Heart left ventricle (tissue), 16 donors: ENCODE data around the gene C5AR2. TPM values are rescaled to one million over a fixed set of nuclear protein-coding genes. Genes with fewer than 3 reads are reported as not detected.

Experiments
- ATAC-seq, 4 donors: fragments of 200-7000 bp; cut with Tn5 transposase; one replicate each; pipeline ENCODE4 v1.9.1; 2020 to 2022; ENCODE audit warnings: moderate library complexity in 4 of 4, mild to moderate bottlenecking in 3 of 4, moderate number of reproducible peaks in 1 of 4
- DNase-seq, 5 donors: peaks; one replicate each; pipeline ENCODE4 v3.0.0-alpha.2; 2020
- H3K27ac ChIP-seq, 12 donors: fragments of 200-600 bp; sonication (generic) in 4 of 12; one replicate each; pipeline versions ENCODE4 v1.5.0 to v1.8.0; 2016 to 2022; ENCODE audit warnings: mild to moderate bottlenecking in 2 of 12
- H3K27me3 ChIP-seq, 9 donors: fragments of 200-600 bp; sonication (generic) in 2 of 9; one replicate each; pipeline versions ENCODE4 v1.5.1 to v1.8.0; 2016 to 2022; ENCODE audit warnings: mild to moderate bottlenecking in 3 of 9
- H3K36me3 ChIP-seq, 9 donors: fragments of 200-600 bp; sonication (generic) in 2 of 9; one replicate each; pipeline versions ENCODE4 v1.5.0 to v1.8.0; 2018 to 2022; ENCODE audit warnings: mild to moderate bottlenecking in 2 of 9
- H3K4me1 ChIP-seq, 12 donors: fragments of 200-600 bp; sonication (generic) in 4 of 12; one replicate each; pipeline versions ENCODE4 v1.5.0 to v1.8.0; 2016 to 2022; ENCODE audit warnings: mild to moderate bottlenecking in 3 of 12
- H3K4me3 ChIP-seq, 12 donors: fragments of 200-600 bp; sonication (generic) in 4 of 12; one replicate each; pipeline versions ENCODE4 v1.5.0 to v1.8.0; 2017 to 2022; ENCODE audit warnings: mild to moderate bottlenecking in 9 of 12, moderate library complexity in 4 of 12
- H3K9me3 ChIP-seq, 12 donors: fragments of 200-600 bp; sonication (generic) in 4 of 12; one replicate each; pipeline versions ENCODE4 v1.5.0 to v1.8.0; 2016 to 2022; ENCODE audit warnings: mild to moderate bottlenecking in 1 of 12
- CTCF ChIP-seq, 12 donors: fragments of 200-600 bp; sonication (generic) in 4 of 12; IDR thresholded peaks; one replicate each; pipeline versions ENCODE4 v1.5.0 to v1.8.0; 2018 to 2022; ENCODE audit warnings: antibody characterized with exemption in 12 of 12, mild to moderate bottlenecking in 5 of 12
- POLR2A ChIP-seq, 2 donors: fragments of 450-650 bp; IDR thresholded peaks; one replicate each; pipeline ENCODE4 v1.6.1; 2017; ENCODE audit warnings: antibody characterized with exemption in 2 of 2, mild to moderate bottlenecking in 2 of 2, moderate library complexity in 2 of 2
- WGBS, 4 donors: extraction: QIAGEN DNeasy Blood & Tissue Kit in 2 of 4; methylation state at CpG; one replicate each; pipeline versions ENCODE4 v1.1.5 to v1.1.7; 2013 to 2018; 5-methylcytosine and 5-hydroxymethylcytosine counted together
- intact Hi-C, 10 donors: fragments of 100-400 bp; cut with DNase I; formaldehyde crosslinking; loops; one replicate each; pipeline versions ENCODE4 v1.11.1 to v1.14.2; 2022
- polyA plus RNA-seq, 2 donors: library from polyadenylated mRNA; stranded (reverse); fragments of 200-250 nt; gene quantifications; one replicate each; pipeline ENCODE4 v1.2.3, GENCODE V29; 2013
- total RNA-seq, 9 donors: library from RNA; depleted of rRNA in 2 of 9; stranded (reverse); fragments of >200 nt in 2 of 9; fragmentation: NEBNext Ultra II Directional in 3 of 9; extraction: Animal tissue kit (Norgen Biotek cat#: 25700) in 3 of 9; gene quantifications; one replicate each; pipeline versions ENCODE4 v1.1.0 to v1.2.4, GENCODE V29; 2016 to 2023
- donor health status: ischemic (EF 13 %, LVEDD 7.1; RV severe dilation, severe dysfunction).
- donor health status: healthy with polysubstance abuse.
- donor health status: DM: no; HTN: yes; CAD: no.
- donor health status: DM: no; HTN: no; CAD: no.
- donor health status: ischemic (EF 25% LVEDD 6.9; RV normal size, moderate dysfunction).
- donor health status: ischemic (EF 25% LVEDD 5.7; RV mildly dilated, moderate dysfunction).
- donor health status: healthy.
- donor health status: DM: yes; HTN: yes; CAD: no.
- donor health status: ischemic (EF 35%, LVEDD 5.7; RV mildly dilated, moderate dysfunction).
- donor health status: nonischemic (EF 11% LVEDD 7.7; RV severe dilation, severe dysfunction).
- donor health status: DM: yes; HTN: yes; CAD: no.
- donor health status: PGD.
- donor health status: ischemic (EF 29% LVEDD 5.4; RV normal size, mild dysfunction).
- donor health status: nonischemic (EF 23%, LVEDD 6.1; RV moderate dilation, normal function).

The C5AR2 gene
- total and polyA plus RNA-seq, 11 donors, result 0.12 to 3.3 (median 0.55) TPM

GRCh38 chr19:47312366-47313006, 19.5 kb upstream of the C5AR2 start:
- H3K36me3 ChIP-seq, result peaks cover 0 to 12% (median 0%) of the 10 kb centered on the region in 9 donors
- peak overlapping the region in 1 of 12 donors; percentile 64 for H3K4me3 ChIP-seq
- peaks cover 0 to 54% (median 0%) of the 10 kb centered on the region in 12 donors for H3K4me1 ChIP-seq
- TF ChIP-seq CTCF (IDR thresholded peaks at IDR 0.05) (no peak), POLR2A (IDR thresholded peaks at IDR 0.05) (no peak)
- peak overlapping the region in 1 of 12 donors; percentile 92 for H3K27ac ChIP-seq
- DNase-seq (no peak), ATAC-seq (no peak)
- intact Hi-C loops, result no loop called here
- H3K27me3 ChIP-seq, result peaks cover 0 to 4% (median 0%) of the 10 kb centered on the region in 9 donors
- WGBS, 4 donors, result 85 to 90% (median 87%) methylated on average over 5 of the region's 5 CpGs
- H3K9me3 ChIP-seq, result peaks cover 0 to 5% (median 0%) of the 10 kb centered on the region in 12 donors

GRCh38 chr19:47313754-47314295, 18.1 kb upstream of the C5AR2 start:
- ATAC-seq, result no peak
- H3K9me3 ChIP-seq, result peaks cover 0 to 5% (median 0%) of the 10 kb centered on the region in 12 donors
- no peak for TF ChIP-seq POLR2A (IDR thresholded peaks at IDR 0.05)
- no peak for TF ChIP-seq CTCF (IDR thresholded peaks at IDR 0.05)
- H3K27ac ChIP-seq, result peak overlapping the region in 2 of 12 donors; percentile 56 to 92
- intact Hi-C loops, result no loop called here
- no peak for DNase-seq
- H3K36me3 ChIP-seq, result peaks cover 0 to 12% (median 0%) of the 10 kb centered on the region in 9 donors
- H3K4me1 ChIP-seq, result peaks cover 0 to 54% (median 0%) of the 10 kb centered on the region in 12 donors
- H3K27me3 ChIP-seq, result peaks cover 0 to 4% (median 0%) of the 10 kb centered on the region in 9 donors
- peak overlapping the region in 1 of 12 donors; percentile 64 for H3K4me3 ChIP-seq
- WGBS, 4 donors, result 78 to 82% (median 81%) methylated on average over 10 of the region's 10 CpGs

GRCh38 chr19:47315125-47315821, 16.7 kb upstream of the C5AR2 start:
- intact Hi-C loops, result no loop called here
- WGBS, 4 donors, result 34 to 42% (median 39%) methylated on average over 12 of the region's 12 CpGs
- ATAC-seq (peak; percentile 77 to 93 (median 86)), DNase-seq (peak in 4 of 5 donors; percentile 49 to 73 (median 66))
- peaks cover 0 to 11% (median 0%) of the 10 kb centered on the region in 9 donors for H3K27me3 ChIP-seq
- peaks cover 0 to 5% (median 0%) of the 10 kb centered on the region in 12 donors for H3K9me3 ChIP-seq
- H3K4me1 ChIP-seq, result peaks cover 0 to 54% (median 0%) of the 10 kb centered on the region in 12 donors
- peak overlapping the region in 5 of 12 donors; percentile 14 to 92 (median 55) for H3K27ac ChIP-seq
- H3K4me3 ChIP-seq, result peak overlapping the region in 1 of 12 donors; percentile 19
- H3K36me3 ChIP-seq, result peaks cover 0 to 21% (median 0%) of the 10 kb centered on the region in 9 donors
- no peak for TF ChIP-seq CTCF (IDR thresholded peaks at IDR 0.05)

- Histone ChIP-seq H3K9me3 (peaks cover 0 to 5% (median 0%) of the 10 kb centered on the region in 12 donors), H3K27me3 (peaks cover 0 to 12% (median 0%) of the 10 kb centered on the region in 9 donors), H3K4me3 (no peak overlapping the region), H3K36me3 (peaks cover 0 to 27% (median 0%) of the 10 kb centered on the region in 9 donors), H3K4me1 (peaks cover 0 to 52% (median 0%) of the 10 kb centered on the region in 12 donors), H3K27ac (peak overlapping the region in 2 of 12 donors; percentile 27 to 59)
- intact Hi-C loops, result no loop called here
- DNase-seq (no peak), ATAC-seq (no peak)
- WGBS, 4 donors, result 86 to 92% (median 88%) methylated on average over 4 of the region's 4 CpGs
- TF ChIP-seq POLR2A (IDR thresholded peaks at IDR 0.05), result no peak
- no peak for TF ChIP-seq CTCF (IDR thresholded peaks at IDR 0.05)
These were observed 15.5 kb upstream of the C5AR2 start for GRCh38 chr19:47316513-47316912.
